Hematopoietic multipotent progenitor cell treated with erythropoietin and hydrocortisone succinate and interleukin-3 and kit ligand, for 4 days (in vitro differentiated cells): ENCODE results near the gene ADM2.
"Not testable (repeated sequence)": the region's sequence is repeated elsewhere in the genome, so short reads cannot be mapped to it uniquely, and the experiment has no call there.

ENCODE experiments used
- DNase-seq: peaks from one replicate; pipeline ENCODE4 v3.0.0-alpha.2; 2015

The ADM2 gene

GRCh38 chr22:50526834-50527801 is 45.8 kb downstream of the ADM2 start:
- peak; percentile 90 for DNase-seq

GRCh38 chr22:50527921-50528681 is 46.8 kb downstream of the ADM2 start:
- DNase-seq: no peak

- peak; percentile 26 for DNase-seq
Observed at GRCh38 chr22:50528682-50529415, 47.5 kb downstream of the ADM2 start.

- DNase-seq: no peak
Observed at GRCh38 chr22:50529416-50529896, 48.1 kb downstream of the ADM2 start.

GRCh38 chr22:50529897-50530579 is 48.7 kb downstream of the ADM2 start, which contains the start of gene TYMP:
TYMP (minus strand) TSS chr22:50530012; CDS start chr22:50529709, 303 bp downstream.
- peak; percentile 88 for DNase-seq

- DNase-seq: no peak
Observed at GRCh38 chr22:50530580-50530876, 49.2 kb downstream of the ADM2 start.

GRCh38 chr22:50530877-50531545 is 49.7 kb downstream of the ADM2 start:
- DNase-seq: peak; percentile 95

GRCh38 chr22:50531546-50531961 is 50.2 kb downstream of the ADM2 start:
- DNase-seq: peak; percentile 70

GRCh38 chr22:50531962-50532674 is 50.8 kb downstream of the ADM2 start:
- DNase-seq: no peak

- no peak for DNase-seq
Observed at GRCh38 chr22:50532824-50533796, 51.8 kb downstream of the ADM2 start.

- not testable (repeated sequence) for DNase-seq
Observed at GRCh38 chr22:50533856-50534711, 52.7 kb downstream of the ADM2 start.

- DNase-seq: no peak
Observed at GRCh38 chr22:50535113-50535512, 53.8 kb downstream of the ADM2 start.
